ENCODE results near the gene ZDHHC14.
A peak's percentile ranks its signal among the peaks of the same experiment; 100 is the strongest.

ZDHHC14 gene

DNA sequence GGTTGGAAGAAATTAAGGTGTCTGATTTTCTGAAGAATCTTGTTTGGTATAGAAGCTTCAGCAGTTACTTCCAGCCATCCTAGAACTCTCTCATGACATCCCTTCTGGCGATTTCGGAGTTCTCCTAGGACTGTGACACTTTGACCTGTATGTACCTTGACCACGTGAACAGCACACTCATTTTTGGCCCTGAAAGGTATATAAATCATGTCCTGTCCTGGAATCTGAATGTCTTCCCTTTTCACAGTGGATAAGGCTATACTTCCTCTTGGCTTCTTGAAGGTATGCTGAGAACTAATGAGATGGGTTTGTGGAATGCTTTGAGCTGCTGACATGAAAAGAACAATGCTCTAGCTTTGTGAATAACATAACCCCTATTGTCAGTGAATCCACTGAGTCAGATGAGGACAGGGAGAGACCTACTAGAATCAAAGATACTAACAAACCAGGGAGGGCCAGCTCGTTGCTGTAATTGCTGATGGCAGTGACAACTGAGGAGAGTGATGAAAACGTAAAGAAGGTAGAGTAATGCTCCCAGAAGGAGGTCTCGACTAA lies 6.0 kb upstream of the ZDHHC14 start:
- Histone ChIP-seq H3K36me3 (no peaks in the 10 kb centered on the region), H3K4me3 (ENCODE audit: low read depth, low read length) (peak overlapping the region; percentile 25), H3K9me3 (ENCODE audit: severe bottlenecking) (no peaks in the 10 kb centered on the region), H3K27me3 (ENCODE audit: insufficient read depth, low read depth, severe bottlenecking) (no peaks in the 10 kb centered on the region), H3K27ac (no peak overlapping the region; the same call in 1 of the 2 replicates)
- no peak for TF ChIP-seq CTCF (IDR thresholded peaks at IDR 0.05; ENCODE audit: low read depth, low read length)
- no peak for DNase-seq

GRCh38 chr6:157376241-157376640 lies 4.7 kb upstream of the ZDHHC14 start:
- no peak for TF ChIP-seq CTCF (IDR thresholded peaks at IDR 0.05; ENCODE audit: low read depth, low read length)
- DNase-seq, result no peak
- Histone ChIP-seq H3K27me3 (ENCODE audit: insufficient read depth, low read depth, severe bottlenecking) (no peaks in the 10 kb centered on the region), H3K36me3 (no peaks in the 10 kb centered on the region), H3K27ac (no peak overlapping the region), H3K9me3 (ENCODE audit: severe bottlenecking) (no peaks in the 10 kb centered on the region), H3K4me3 (ENCODE audit: low read depth, low read length) (no peak overlapping the region)

GRCh38 chr6:157376706-157377230 lies 4.2 kb upstream of the ZDHHC14 start:
- Histone ChIP-seq H3K4me3 (ENCODE audit: low read depth, low read length) (no peak overlapping the region), H3K36me3 (no peaks in the 10 kb centered on the region), H3K27me3 (ENCODE audit: insufficient read depth, low read depth, severe bottlenecking) (no peaks in the 10 kb centered on the region), H3K27ac (no peak overlapping the region), H3K9me3 (ENCODE audit: severe bottlenecking) (no peaks in the 10 kb centered on the region)
- no peak for DNase-seq
- TF ChIP-seq CTCF (IDR thresholded peaks at IDR 0.05; ENCODE audit: low read depth, low read length), result no peak

GRCh38 chr6:157379656-157380457 lies 1.1 kb upstream of the ZDHHC14 start:
- H3K36me3 ChIP-seq, result no peaks in the 10 kb centered on the region
- H3K27ac ChIP-seq, result peak overlapping the region; percentile 85
- no peak for TF ChIP-seq CTCF (IDR thresholded peaks at IDR 0.05; ENCODE audit: low read depth, low read length)

DNA sequence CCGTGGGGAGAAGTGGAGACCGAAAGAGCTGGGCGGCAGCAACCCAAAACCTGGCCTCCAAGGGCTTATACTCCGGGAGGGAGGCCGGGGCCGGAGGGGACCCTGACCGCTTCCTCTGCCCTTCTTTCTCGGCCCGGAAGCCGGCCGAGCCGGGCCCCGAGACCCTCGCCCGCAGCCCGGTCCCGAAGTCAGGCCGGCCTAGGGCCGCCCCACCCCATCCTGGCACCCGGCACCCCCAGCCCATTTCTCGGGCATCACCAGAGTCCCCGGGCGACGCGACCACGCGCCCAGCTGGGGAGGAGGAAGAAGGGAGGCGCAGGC lies 572 bp upstream of the ZDHHC14 start:
- no peak for TF ChIP-seq CTCF (IDR thresholded peaks at IDR 0.05; ENCODE audit: low read depth, low read length)
- Histone ChIP-seq H3K4me3 (ENCODE audit: low read depth, low read length) (peak overlapping the region; percentile 83), H3K36me3 (no peaks in the 10 kb centered on the region), H3K27ac (peak overlapping the region; percentile 85), H3K27me3 (ENCODE audit: insufficient read depth, low read depth, severe bottlenecking) (no peaks in the 10 kb centered on the region), H3K9me3 (ENCODE audit: severe bottlenecking) (no peaks in the 10 kb centered on the region)
- no peak for DNase-seq

More at GRCh38 chr6:157379656-157380457, 1.1 kb upstream of the ZDHHC14 start:
- peak; percentile 95 for DNase-seq
- H3K27me3 ChIP-seq (ENCODE audit: insufficient read depth, low read depth, severe bottlenecking), result no peaks in the 10 kb centered on the region
- H3K9me3 ChIP-seq (ENCODE audit: severe bottlenecking), result no peaks in the 10 kb centered on the region
- peak overlapping the region; percentile 83 for H3K4me3 ChIP-seq (ENCODE audit: low read depth, low read length)
